Neural progenitor cell (in vitro differentiated cells): ENCODE data around the gene THEM4.
A peak's percentile ranks its signal among the peaks of the same experiment; 100 is the strongest.

Source experiments
- CTCF ChIP-seq: fragments of 200-600 bp; sonication (generic); IDR thresholded peaks from 2 replicates; pipeline ENCODE4 v1.5.1; 2017; ENCODE audit warnings: antibody characterized with exemption, mild to moderate bottlenecking
- EZH2 ChIP-seq: fragments of 200-600 bp; sonication (generic); IDR thresholded peaks from 2 replicates; pipeline ENCODE4 v1.6.1; 2017; ENCODE audit warnings: antibody characterized with exemption, mild to moderate bottlenecking, moderate library complexity
- EZH2phosphoT487 ChIP-seq: fragments of 200-600 bp; sonication (generic); IDR thresholded peaks from 2 replicates; pipeline ENCODE4 v1.6.1; 2017; ENCODE audit warnings: antibody characterized with exemption

- TF ChIP-seq CTCF, result no peak
- no peak for TF ChIP-seq EZH2
- TF ChIP-seq EZH2phosphoT487, result peak; percentile 15
These were observed 71.5 kb downstream of the THEM4 start for GRCh38 chr1:151837884-151838221.
